GM12875 (cell line): ENCODE measurements around the gene EFCAB7.

Experiments
- H3K4me3 ChIP-seq: one replicate; pipeline ENCODE4 v1.5.1; 2011; ENCODE audit warnings: low read depth, low read length, control low read depth
- TF ChIP-seq, protein P1 (sequence below): IDR thresholded peaks from 2 replicates; pipeline ENCODE4 v1.5.1; 2011; ENCODE audit warnings: low read depth, mild to moderate bottlenecking, control low read depth, inconsistent platforms, low read length, moderate library complexity, borderline replicate concordance; ENCODE audit not compliant: insufficient read depth

Gene EFCAB7

DNA sequence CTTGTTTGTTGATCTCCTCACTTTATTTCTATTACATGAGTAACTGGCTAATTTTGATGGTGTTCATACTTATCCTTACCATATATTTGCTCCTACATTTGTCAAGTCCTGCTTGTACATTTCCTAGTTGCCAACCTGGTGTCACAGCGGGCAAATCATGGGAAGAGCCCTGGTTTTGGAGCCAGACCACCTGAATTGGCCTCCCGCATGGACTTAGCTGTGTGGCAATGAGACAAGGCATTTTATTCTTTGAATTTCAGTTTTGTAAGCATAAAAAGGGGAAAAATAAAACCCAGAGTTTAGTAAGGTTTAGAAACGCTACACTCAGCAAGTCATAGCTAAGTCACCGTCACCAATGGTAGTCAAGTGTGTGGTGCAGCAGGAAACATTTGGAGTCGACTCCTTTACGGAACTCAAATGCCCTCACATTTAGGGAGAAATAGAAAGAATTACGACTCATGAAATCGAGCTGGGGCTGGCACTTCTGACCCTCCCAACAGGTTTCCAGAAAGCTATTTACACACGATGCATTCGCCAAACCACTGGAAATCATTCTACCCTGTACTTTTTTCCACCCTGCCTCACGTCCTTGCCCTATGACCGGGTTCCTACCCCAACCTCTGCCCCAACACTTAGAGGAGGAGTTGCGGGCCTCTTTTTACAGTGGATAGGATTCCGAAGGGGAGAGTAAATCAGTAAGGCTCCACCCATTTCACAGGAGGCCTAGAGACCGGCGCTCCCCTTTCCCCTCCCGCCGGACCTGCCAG is 69.4 kb downstream of the EFCAB7 start:
- peak overlapping the region; percentile 94 for H3K4me3 ChIP-seq
- TF ChIP-seq, protein P1, sequence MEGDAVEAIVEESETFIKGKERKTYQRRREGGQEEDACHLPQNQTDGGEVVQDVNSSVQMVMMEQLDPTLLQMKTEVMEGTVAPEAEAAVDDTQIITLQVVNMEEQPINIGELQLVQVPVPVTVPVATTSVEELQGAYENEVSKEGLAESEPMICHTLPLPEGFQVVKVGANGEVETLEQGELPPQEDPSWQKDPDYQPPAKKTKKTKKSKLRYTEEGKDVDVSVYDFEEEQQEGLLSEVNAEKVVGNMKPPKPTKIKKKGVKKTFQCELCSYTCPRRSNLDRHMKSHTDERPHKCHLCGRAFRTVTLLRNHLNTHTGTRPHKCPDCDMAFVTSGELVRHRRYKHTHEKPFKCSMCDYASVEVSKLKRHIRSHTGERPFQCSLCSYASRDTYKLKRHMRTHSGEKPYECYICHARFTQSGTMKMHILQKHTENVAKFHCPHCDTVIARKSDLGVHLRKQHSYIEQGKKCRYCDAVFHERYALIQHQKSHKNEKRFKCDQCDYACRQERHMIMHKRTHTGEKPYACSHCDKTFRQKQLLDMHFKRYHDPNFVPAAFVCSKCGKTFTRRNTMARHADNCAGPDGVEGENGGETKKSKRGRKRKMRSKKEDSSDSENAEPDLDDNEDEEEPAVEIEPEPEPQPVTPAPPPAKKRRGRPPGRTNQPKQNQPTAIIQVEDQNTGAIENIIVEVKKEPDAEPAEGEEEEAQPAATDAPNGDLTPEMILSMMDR: no peak

GRCh38 chr1:63593303-63593885 is 70.1 kb downstream of the EFCAB7 start, which contains the start of gene PGM1:
Gene PGM1 (plus strand): TSS chr1:63593411. CDS start chr1:63593489, 78 bp downstream.
- TF ChIP-seq, protein P1: no peak
- peak within 1 kb of the TSS; percentile 94 for H3K4me3 ChIP-seq

DNA sequence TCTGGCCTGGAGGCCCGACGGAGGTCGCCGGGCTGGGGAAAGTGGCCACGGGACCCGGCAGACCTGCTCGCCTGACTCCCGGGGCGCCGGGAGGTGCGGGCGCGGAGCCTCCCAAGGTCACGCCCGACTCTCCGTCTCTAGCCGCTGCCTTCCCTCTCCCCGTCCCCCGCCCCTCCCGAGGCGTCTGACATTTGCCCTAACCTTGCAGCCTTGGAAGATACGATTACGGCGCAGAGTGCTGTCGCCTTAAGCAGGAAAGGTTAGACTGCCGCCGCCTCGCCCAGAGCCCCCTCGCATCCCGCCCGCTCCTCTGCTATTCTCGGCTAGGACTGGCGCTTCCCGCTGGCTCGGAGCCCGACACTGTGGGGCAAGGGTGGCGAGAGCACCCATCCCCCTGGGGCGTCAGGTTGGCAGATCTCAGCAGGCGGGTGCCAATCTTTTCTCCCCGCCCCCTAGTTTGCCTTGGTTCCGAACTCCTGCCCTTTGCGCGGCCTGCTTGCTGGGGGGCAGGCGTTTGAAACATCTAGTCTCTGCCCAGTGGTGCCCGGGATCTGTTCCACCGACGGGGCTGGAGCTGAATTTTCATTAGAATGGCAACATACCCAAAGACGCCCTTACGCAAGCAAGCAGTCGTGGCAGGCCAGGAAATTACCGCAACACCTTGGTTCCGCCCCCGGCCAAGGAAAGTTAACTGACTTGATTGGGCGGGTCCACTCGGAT is 70.7 kb downstream of the EFCAB7 start:
- TF ChIP-seq, protein P1: no peak
- H3K4me3 ChIP-seq: peak overlapping the region; percentile 94

DNA sequence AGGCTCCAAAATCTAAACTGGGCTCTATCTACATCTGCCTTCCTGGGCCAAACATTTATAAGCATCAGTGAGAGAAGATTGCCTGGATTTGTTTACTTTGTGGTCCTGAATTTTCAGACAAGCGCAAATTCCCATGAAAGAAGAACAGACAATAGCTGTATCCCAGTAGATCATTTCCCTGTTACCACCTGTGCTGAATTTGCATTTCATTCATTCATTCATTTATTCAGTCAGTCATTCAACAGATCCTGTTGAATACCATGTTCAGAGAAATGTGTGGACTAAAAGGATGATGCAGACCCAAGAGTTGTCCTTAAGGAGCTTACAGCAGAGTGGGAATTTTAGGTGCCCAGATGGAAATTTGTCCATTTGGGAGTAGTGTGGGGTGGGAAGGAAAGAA is 72.1 kb downstream of the EFCAB7 start:
- TF ChIP-seq, protein P1: no peak
- H3K4me3 ChIP-seq: no peak overlapping the region

- TF ChIP-seq, protein P1: no peak
- H3K4me3 ChIP-seq: no peak overlapping the region
Measured at GRCh38 chr1:63599799-63600198, 76.5 kb downstream of the EFCAB7 start.

- TF ChIP-seq, protein P1: no peak
- no peak overlapping the region for H3K4me3 ChIP-seq
Measured at GRCh38 chr1:63600248-63600647, 76.9 kb downstream of the EFCAB7 start.
